HCT116 (cell line): ENCODE data around the gene PPP1R36. TPM values are rescaled to one million over a fixed set of nuclear protein-coding genes. Genes with fewer than 3 reads are reported as not detected.

Source experiments
- ATAC-seq: fragments of 200-7000 bp; cut with Tn5 transposase; 2 replicates; pipeline ENCODE4 v1.9.1; 2020; ENCODE audit warnings: mild to moderate bottlenecking, moderate library complexity
- BruUV-seq: library from RNA; stranded (reverse); fragments of 400-500 nt; replicated peaks from 2 replicates; lab custom pipeline; 2021; lab: Mats Ljungman, UMichigan
- CTCF ChIA-PET: fragments of 300-600 bp; sonication (Branson Sonifier 250); formaldehyde crosslinking; loops from one replicate; lab custom pipeline; 2021; ENCODE audit warnings: antibody characterized with exemption; lab: Charles Lee
- POLR2A ChIA-PET: fragments of 300-600, 350-600 bp; sonication (Branson Sonifier 250); formaldehyde crosslinking; loops from one replicate; lab custom pipeline; 2021; ENCODE audit warnings: antibody characterized with exemption; lab: Charles Lee
- RAD21 ChIA-PET, 2 experiments: fragments of 300-600 bp; sonication (Branson Sonifier 250); formaldehyde crosslinking; loops; one replicate each; lab custom pipeline; 2023; ENCODE audit warnings: low total read pairs in 2 of 2; ENCODE audit not compliant: uncharacterized antibody in 2 of 2, unreplicated experiment in 2 of 2, low non-redundant PET in 1 of 2; lab: Charles Lee
- DNase-seq: peaks from one replicate; pipeline ENCODE4 v3.0.0-alpha.2; 2010; ENCODE audit warnings: low read depth, low spot score
- H2AFZ ChIP-seq: fragments of 200-600 bp; shearing (Covaris generic), sonication (generic); 2 replicates; pipeline ENCODE4 v1.6.1; 2017; ENCODE audit warnings: low read depth, mixed run types, mixed read lengths, antibody characterized with exemption, low read length; ENCODE audit not compliant: poor library complexity, severe bottlenecking
- H3K27ac ChIP-seq: 2 replicates; pipeline ENCODE4 v1.5.1; 2012; ENCODE audit warnings: low read depth, low read length
- H3K27me3 ChIP-seq: fragments of 200-600 bp; sonication (generic); 2 replicates; pipeline ENCODE4 v1.6.1; 2016; ENCODE audit warnings: mixed run types, low read length, mixed read lengths; ENCODE audit not compliant: insufficient read depth
- H3K36me3 ChIP-seq, 2 experiments: fragments of 200-500 bp in 1 of 2; fragments of 200-600 bp in 1 of 2; sonication (Bioruptor generic) in 1 of 2; sonication (generic) in 1 of 2; 2 replicates each; pipeline versions ENCODE4 v1.5.1 to v1.6.1; 2014 to 2016; ENCODE audit warnings: low read length in 2 of 2, inconsistent platforms in 1 of 2, mixed read lengths in 1 of 2, mixed run types in 1 of 2; ENCODE audit not compliant: insufficient read depth in 2 of 2, control insufficient read depth in 1 of 2
- H3K4me1 ChIP-seq, 2 experiments: fragments of 200-600 bp in 1 of 2; sonication (generic) in 1 of 2; 2 replicates each; pipeline versions ENCODE4 v1.5.1 to v1.6.1; 2012 to 2017; ENCODE audit warnings: low read length in 2 of 2, inconsistent platforms in 1 of 2, mild to moderate bottlenecking in 1 of 2, mixed read lengths in 1 of 2, mixed run types in 1 of 2, moderate library complexity in 1 of 2; ENCODE audit not compliant: insufficient read depth in 2 of 2, control insufficient read depth in 1 of 2
- H3K4me2 ChIP-seq: fragments of 200-600 bp; sonication (generic); 2 replicates; pipeline ENCODE4 v1.6.1; 2017; ENCODE audit warnings: mixed run types, low read length, mixed read lengths
- H3K4me3 ChIP-seq, 2 experiments: fragments of 200-600 bp in 1 of 2; sonication (generic) in 1 of 2; replicated peaks in 1 of 2; 2 replicates each; pipeline ENCODE4 v1.5.1; 2011 to 2016; ENCODE audit warnings: low read length in 2 of 2, control low read depth in 1 of 2, low read depth in 1 of 2, mild to moderate bottlenecking in 1 of 2, mixed read lengths in 1 of 2, mixed run types in 1 of 2
- H3K79me2 ChIP-seq: fragments of 200-600 bp; sonication (generic); 2 replicates; pipeline ENCODE4 v1.6.1; 2017; ENCODE audit warnings: mild to moderate bottlenecking, mixed run types, low read length, moderate library complexity, mixed read lengths; ENCODE audit not compliant: insufficient read depth
- H3K9ac ChIP-seq: fragments of 200-600 bp; sonication (generic); 2 replicates; pipeline ENCODE4 v1.6.1; 2016; ENCODE audit warnings: low read length, mixed read lengths
- H3K9me2 ChIP-seq: fragments of 200-600 bp; sonication (generic), shearing (Covaris generic); 2 replicates; pipeline ENCODE4 v1.6.1; 2017; ENCODE audit warnings: mixed run types, mild to moderate bottlenecking, moderate library complexity; ENCODE audit not compliant: insufficient read depth
- H3K9me3 ChIP-seq, 2 experiments: fragments of 200-500 bp in 1 of 2; fragments of 200-600 bp in 1 of 2; sonication (Bioruptor generic) in 1 of 2; sonication (generic) in 1 of 2; 2 replicates each; pipeline ENCODE4 v1.6.1; 2014 to 2017; ENCODE audit warnings: low read length in 2 of 2, mixed read lengths in 2 of 2, inconsistent platforms in 1 of 2, low read depth in 1 of 2, mild to moderate bottlenecking in 1 of 2, mixed run types in 1 of 2, moderate library complexity in 1 of 2; ENCODE audit not compliant: control insufficient read depth in 1 of 2, insufficient read depth in 1 of 2
- H4K20me1 ChIP-seq: fragments of 200-600 bp; sonication (generic), shearing (Covaris generic); 2 replicates; pipeline ENCODE4 v1.6.1; 2017; ENCODE audit warnings: mixed run types, mild to moderate bottlenecking, moderate library complexity; ENCODE audit not compliant: insufficient read depth
- EGR1 ChIP-seq: IDR thresholded peaks from 2 replicates; pipeline ENCODE4 v1.6.1; 2012; ENCODE audit warnings: low read depth
- EZH2 ChIP-seq: fragments of 200-600 bp; sonication (generic); IDR thresholded peaks from 2 replicates; pipeline ENCODE4 v1.6.1; 2017; ENCODE audit warnings: antibody characterized with exemption, mixed run types
- EZH2phosphoT487 ChIP-seq: fragments of 200-600 bp; IDR thresholded peaks from 2 replicates; pipeline ENCODE4 v1.6.1; 2018; ENCODE audit warnings: antibody characterized with exemption, borderline replicate concordance
- POLR2A ChIP-seq: IDR thresholded peaks from 2 replicates; pipeline ENCODE4 v1.7.0; 2011; ENCODE audit warnings: borderline replicate concordance; ENCODE audit not compliant: insufficient read depth, insufficient read length; ENCODE audit errors: extremely low read depth
- POLR2AphosphoS5 ChIP-seq: IDR thresholded peaks from 2 replicates; pipeline ENCODE4 v1.6.1; 2011; ENCODE audit warnings: mild to moderate bottlenecking, low read depth, low read length, moderate library complexity
- REST ChIP-seq: IDR thresholded peaks from 2 replicates; pipeline ENCODE4 v1.6.1; 2012; ENCODE audit warnings: low read depth
- SIN3A ChIP-seq: IDR thresholded peaks from 2 replicates; pipeline ENCODE4 v1.6.1; 2012; ENCODE audit warnings: low read depth
- TCF7L2 ChIP-seq: IDR thresholded peaks from 2 replicates; pipeline ENCODE4 v1.7.0; 2011; ENCODE audit warnings: borderline replicate concordance, inconsistent platforms; ENCODE audit not compliant: insufficient read depth, insufficient read length; ENCODE audit errors: extremely low read depth
- ZBTB33 ChIP-seq: IDR thresholded peaks from 2 replicates; pipeline ENCODE4 v1.6.1; 2011; ENCODE audit warnings: mild to moderate bottlenecking, low read length, moderate library complexity; ENCODE audit not compliant: insufficient replicate concordance; ENCODE audit errors: extremely low read depth
- ZFX ChIP-seq: fragments of 450-650 bp; IDR thresholded peaks from 2 replicates; pipeline ENCODE4 v1.6.1; 2017
- intact Hi-C: fragments of 100-400 bp; cut with micrococcal nuclease; formaldehyde crosslinking; loops from 2 replicates; pipeline ENCODE4 v1.10.0; 2022
- total RNA-seq: library from RNA; stranded (reverse); gene quantifications from one replicate; pipeline ENCODE4 v1.2.1, GENCODE V29; 2021; ENCODE audit not compliant: unreplicated experiment

PPP1R36 gene
- total RNA-seq, 1 experiment from 2014 or later: 0.47 TPM

GRCh38 chr14:64508215-64508776, 41.5 kb upstream of the PPP1R36 start:
- Histone ChIP-seq H3K27ac (no peak overlapping the region), H3K4me2 (no peak overlapping the region), H3K79me2 (peaks cover 82% of the 10 kb centered on the region), H4K20me1 (0 out of 2 replicates have a peak, but pooled peaks cover 3% of the 10 kb centered on the region), H3K36me3 (no peaks in the 10 kb centered on the region), H3K9me2 (no peaks in the 10 kb centered on the region)
- no TSS peak for BruUV-seq
- intact Hi-C loops: no loop called here
- TF ChIP-seq EGR1 (no peak), POLR2AphosphoS5 (no peak), SIN3A (no peak), TCF7L2 (no peak), REST (no peak), POLR2A (no peak), EZH2 (no peak), EZH2phosphoT487 (no peak), ZBTB33 (no peak), ZFX (no peak)
- TF ChIP-seq, all 23 proteins: peak for 0
- RAD21 ChIA-PET: no interaction called here
- Histone ChIP-seq H3K4me3 (no peak overlapping the region), H3K9me3 (no peaks in the 10 kb centered on the region), H2AFZ (no peak overlapping the region), H3K27me3 (no peaks in the 10 kb centered on the region), H3K4me1 (peaks cover 18 to 50% of the 10 kb centered on the region in 2 experiments; a peak in 3 of 4 replicates), H3K9ac (no peak overlapping the region)
- POLR2A ChIA-PET: no interaction called here
- no peak for ATAC-seq
- no peak for DNase-seq
- CTCF ChIA-PET: no interaction called here
